ENCODE data around the gene CARD19. TPM values are rescaled to one million over a fixed set of nuclear protein-coding genes. Genes with fewer than 3 reads are reported as not detected.

The CARD19 gene
- polyA plus RNA-seq, 1 experiment, result 25.2 TPM

DNA sequence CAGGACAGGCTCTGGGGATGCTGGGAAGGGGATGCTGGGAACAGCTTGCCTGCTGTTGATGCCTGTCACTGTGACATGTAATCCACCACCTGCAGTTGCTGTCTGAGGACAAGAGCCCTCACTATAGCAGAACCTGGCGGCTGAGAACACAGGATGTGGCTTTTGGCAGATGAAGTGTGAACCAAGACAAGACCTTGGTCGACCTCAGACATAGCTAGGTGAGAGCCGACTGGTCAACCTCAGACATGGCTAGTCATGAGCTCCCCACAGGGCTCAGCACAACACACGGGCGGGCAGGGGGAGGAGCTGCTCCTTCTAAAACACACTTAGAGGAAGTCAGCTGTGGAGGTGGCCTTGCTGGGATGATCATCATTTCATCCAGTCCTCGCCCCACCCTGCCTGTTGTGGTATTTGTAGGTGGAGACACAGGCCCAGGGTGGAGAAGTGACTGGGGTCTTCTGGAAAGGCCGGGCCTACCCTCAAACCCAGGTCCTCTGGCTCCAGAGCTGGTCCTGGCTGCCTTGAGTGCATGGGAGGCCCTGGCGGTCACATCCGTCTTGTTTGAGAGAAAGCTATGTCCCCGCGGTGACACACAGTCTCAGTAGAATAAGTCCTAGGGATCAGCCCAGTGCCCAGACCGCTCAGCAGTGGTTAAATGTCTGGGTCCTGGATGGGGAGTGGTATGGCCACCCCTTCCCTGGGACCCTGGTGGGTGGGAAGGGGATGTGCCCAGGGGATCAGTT lies 31.5 kb upstream of the CARD19 start:
- ChIA-PET CTCF (no interaction called here), POLR2A (no interaction called here)
- DNase-seq (ENCODE audit: low read depth, low spot score), result no peak

DNA sequence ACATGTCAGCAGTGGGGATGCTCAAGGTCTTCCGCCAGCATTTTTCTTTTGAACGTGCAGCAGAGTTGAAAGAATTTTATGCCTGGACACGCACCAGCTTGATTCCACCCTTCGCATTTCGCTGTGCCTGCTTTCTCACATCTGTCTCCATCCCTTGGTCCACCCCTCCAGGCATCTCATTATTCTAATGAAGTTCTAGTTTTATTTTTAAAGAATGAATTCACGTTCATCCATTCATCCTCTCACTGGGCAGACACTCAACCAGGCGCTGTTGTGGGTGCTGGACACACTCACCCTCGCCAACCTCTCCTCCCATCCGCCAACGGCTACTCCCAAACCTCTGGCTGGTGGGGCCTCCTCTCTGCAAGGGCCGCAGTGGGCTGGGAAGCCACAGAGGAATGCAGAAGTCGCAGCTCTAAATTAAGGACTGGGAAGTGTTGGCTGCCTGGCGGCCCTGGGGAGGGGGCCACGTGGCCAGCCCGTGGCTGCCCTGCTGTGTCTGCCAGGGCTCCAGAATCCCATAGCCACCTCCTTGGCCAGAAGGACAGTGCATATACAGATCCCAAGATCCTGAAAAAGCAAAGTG lies 30.8 kb upstream of the CARD19 start:
- Histone ChIP-seq H3K4me3 (ENCODE audit: low read depth, low read length) (no peak overlapping the region), H3K9me3 (ENCODE audit: control insufficient read depth, insufficient read depth, low read length) (no peaks in the 10 kb centered on the region; the same call in 1 of the 2 replicates), H3K27me3 (ENCODE audit: control insufficient read depth, insufficient read depth, low read length) (peaks cover 2% of the 10 kb centered on the region), H3K27ac (ENCODE audit: low read depth, low read length) (no peak overlapping the region)
- TF ChIP-seq, protein P1, sequence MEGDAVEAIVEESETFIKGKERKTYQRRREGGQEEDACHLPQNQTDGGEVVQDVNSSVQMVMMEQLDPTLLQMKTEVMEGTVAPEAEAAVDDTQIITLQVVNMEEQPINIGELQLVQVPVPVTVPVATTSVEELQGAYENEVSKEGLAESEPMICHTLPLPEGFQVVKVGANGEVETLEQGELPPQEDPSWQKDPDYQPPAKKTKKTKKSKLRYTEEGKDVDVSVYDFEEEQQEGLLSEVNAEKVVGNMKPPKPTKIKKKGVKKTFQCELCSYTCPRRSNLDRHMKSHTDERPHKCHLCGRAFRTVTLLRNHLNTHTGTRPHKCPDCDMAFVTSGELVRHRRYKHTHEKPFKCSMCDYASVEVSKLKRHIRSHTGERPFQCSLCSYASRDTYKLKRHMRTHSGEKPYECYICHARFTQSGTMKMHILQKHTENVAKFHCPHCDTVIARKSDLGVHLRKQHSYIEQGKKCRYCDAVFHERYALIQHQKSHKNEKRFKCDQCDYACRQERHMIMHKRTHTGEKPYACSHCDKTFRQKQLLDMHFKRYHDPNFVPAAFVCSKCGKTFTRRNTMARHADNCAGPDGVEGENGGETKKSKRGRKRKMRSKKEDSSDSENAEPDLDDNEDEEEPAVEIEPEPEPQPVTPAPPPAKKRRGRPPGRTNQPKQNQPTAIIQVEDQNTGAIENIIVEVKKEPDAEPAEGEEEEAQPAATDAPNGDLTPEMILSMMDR (IDR thresholded peaks at IDR 0.05; ENCODE audit: low read depth, low read length), result no peak
- ChIA-PET POLR2A (no interaction called here), CTCF (no interaction called here)
- no peak for DNase-seq (ENCODE audit: low read depth, low spot score)

More for the DNA sequence above, 31.5 kb upstream of the CARD19 start:
- H3K9me3 ChIP-seq (ENCODE audit: control insufficient read depth, insufficient read depth, low read length), result no peaks in the 10 kb centered on the region; the same call in 1 of the 2 replicates
- peaks cover 7% of the 10 kb centered on the region for H3K27me3 ChIP-seq (ENCODE audit: control insufficient read depth, insufficient read depth, low read length)
- no peak overlapping the region for H3K4me3 ChIP-seq (ENCODE audit: low read depth, low read length)
- TF ChIP-seq, protein P1 (IDR thresholded peaks at IDR 0.05; ENCODE audit: low read depth, low read length), result no peak
- H3K27ac ChIP-seq (ENCODE audit: low read depth, low read length), result no peak overlapping the region

DNA sequence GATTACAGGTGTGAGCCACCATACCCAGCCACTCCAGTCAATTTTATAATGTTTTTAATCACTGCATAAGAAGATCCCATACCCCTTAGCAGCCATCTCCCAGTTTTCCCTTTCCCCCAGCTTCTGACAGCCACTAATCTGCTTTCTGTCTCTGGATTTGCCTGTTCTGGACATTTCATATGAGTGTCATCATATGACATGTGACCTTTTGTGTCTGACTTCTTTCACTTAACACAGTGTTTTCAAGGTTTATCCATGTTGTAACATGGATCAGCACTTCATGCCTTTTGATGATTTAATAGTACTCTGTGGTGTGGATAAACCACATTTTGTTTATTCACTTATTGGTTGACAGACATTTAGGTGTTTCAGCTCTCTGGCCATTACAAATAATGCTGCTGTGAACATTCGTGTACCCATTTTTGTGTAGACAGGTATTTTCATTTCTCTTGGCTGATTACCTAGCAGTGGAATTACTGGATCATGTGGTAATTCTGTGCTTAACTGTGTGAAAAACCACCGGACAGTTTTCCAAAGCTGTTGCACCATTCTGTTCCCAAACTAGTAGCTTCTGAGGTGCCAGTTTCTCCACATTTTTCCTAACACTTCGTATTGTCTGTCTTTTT lies 28.9 kb upstream of the CARD19 start:
- CTCF ChIA-PET, result no interaction called here
- H3K4me3 ChIP-seq (ENCODE audit: low read depth, low read length), result no peak overlapping the region
- H3K27ac ChIP-seq (ENCODE audit: low read depth, low read length), result no peak overlapping the region
- TF ChIP-seq, protein P1 (IDR thresholded peaks at IDR 0.05; ENCODE audit: low read depth, low read length), result no peak
- POLR2A ChIA-PET, result no interaction called here
- H3K9me3 ChIP-seq (ENCODE audit: control insufficient read depth, insufficient read depth, low read length), result no peaks in the 10 kb centered on the region; the same call in 1 of the 2 replicates
- DNase-seq (ENCODE audit: low read depth, low spot score), result no peak
- H3K27me3 ChIP-seq (ENCODE audit: control insufficient read depth, insufficient read depth, low read length), result peaks cover 2% of the 10 kb centered on the region

DNA sequence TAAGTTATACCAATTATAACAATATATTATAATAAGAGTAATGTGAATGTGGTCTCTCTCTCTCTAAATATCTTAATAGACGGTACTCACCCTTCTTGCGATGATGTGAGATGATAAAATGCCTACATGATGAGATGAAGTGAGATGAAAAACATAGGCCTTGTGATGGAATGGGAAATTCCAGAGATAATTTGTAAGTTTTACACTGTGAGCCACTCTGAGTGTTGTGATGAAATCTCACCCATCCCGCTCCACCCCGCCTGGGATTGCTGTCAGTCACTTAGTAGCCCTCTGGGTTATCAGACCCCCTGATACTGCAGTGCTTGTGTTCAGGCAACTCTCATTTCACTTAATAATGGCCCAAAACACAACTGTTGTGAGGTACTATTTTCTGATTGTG lies 27.1 kb upstream of the CARD19 start:
- H3K9me3 ChIP-seq (ENCODE audit: control insufficient read depth, insufficient read depth, low read length), result no peaks in the 10 kb centered on the region; the same call in 1 of the 2 replicates
- no peak for DNase-seq (ENCODE audit: low read depth, low spot score)
- POLR2A ChIA-PET, result no interaction called here
- no peak overlapping the region for H3K4me3 ChIP-seq (ENCODE audit: low read depth, low read length)
- CTCF ChIA-PET, result interaction anchor here (0.7 kb wide), 1 partner anchor 40 kb away, joined by 3 read pairs; no protein-coding TSS in a partner anchor
- H3K27me3 ChIP-seq (ENCODE audit: control insufficient read depth, insufficient read depth, low read length), result no peaks in the 10 kb centered on the region
- H3K27ac ChIP-seq (ENCODE audit: low read depth, low read length), result no peak overlapping the region
- TF ChIP-seq, protein P1 (IDR thresholded peaks at IDR 0.05; ENCODE audit: low read depth, low read length), result no peak

DNA sequence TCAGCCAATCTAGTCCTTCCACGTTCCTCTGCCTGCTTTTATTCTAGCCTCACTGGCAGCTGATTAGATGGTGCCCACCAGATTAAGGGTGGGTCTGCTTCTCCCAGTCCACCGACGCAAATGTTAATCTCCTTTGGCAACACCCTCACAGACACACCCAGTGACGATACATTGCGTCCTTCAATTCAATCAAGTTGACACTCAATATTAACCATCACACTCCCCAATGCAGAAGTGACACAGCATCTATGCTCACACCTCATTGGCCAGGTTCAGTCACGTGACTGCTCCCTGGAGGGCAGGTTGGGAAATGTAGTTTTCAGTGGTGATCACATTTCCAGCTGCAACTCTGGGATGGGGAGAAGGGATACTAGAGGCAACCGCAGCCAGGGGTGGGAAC lies 24.6 kb upstream of the CARD19 start:
- CTCF ChIA-PET, result interaction anchor here (1.0 to 1.2 kb wide), 2 partner anchors 9 to 37 kb away, joined by 3 to 4 read pairs; no protein-coding TSS in a partner anchor
- no peak overlapping the region for H3K4me3 ChIP-seq (ENCODE audit: low read depth, low read length)
- POLR2A ChIA-PET, result no interaction called here
- DNase-seq (ENCODE audit: low read depth, low spot score), result no peak
- no peak overlapping the region for H3K27ac ChIP-seq (ENCODE audit: low read depth, low read length)
- H3K27me3 ChIP-seq (ENCODE audit: control insufficient read depth, insufficient read depth, low read length), result no peaks in the 10 kb centered on the region
- H3K9me3 ChIP-seq (ENCODE audit: control insufficient read depth, insufficient read depth, low read length), result no peaks in the 10 kb centered on the region
- TF ChIP-seq, protein P1 (IDR thresholded peaks at IDR 0.05; ENCODE audit: low read depth, low read length), result no peak
